Measurements from ENCODE around the gene ALPL. TPM values are rescaled to one million over a fixed set of nuclear protein-coding genes. Genes with fewer than 3 reads are reported as not detected.

ALPL gene
- total and polyA plus RNA-seq, 9 of the 15 experiments (the other 6 are each of a cell fraction or from before 2014, with no cell fraction given): 0.04 to 0.38 (median 0.18) TPM; not detected in 4

DNA sequence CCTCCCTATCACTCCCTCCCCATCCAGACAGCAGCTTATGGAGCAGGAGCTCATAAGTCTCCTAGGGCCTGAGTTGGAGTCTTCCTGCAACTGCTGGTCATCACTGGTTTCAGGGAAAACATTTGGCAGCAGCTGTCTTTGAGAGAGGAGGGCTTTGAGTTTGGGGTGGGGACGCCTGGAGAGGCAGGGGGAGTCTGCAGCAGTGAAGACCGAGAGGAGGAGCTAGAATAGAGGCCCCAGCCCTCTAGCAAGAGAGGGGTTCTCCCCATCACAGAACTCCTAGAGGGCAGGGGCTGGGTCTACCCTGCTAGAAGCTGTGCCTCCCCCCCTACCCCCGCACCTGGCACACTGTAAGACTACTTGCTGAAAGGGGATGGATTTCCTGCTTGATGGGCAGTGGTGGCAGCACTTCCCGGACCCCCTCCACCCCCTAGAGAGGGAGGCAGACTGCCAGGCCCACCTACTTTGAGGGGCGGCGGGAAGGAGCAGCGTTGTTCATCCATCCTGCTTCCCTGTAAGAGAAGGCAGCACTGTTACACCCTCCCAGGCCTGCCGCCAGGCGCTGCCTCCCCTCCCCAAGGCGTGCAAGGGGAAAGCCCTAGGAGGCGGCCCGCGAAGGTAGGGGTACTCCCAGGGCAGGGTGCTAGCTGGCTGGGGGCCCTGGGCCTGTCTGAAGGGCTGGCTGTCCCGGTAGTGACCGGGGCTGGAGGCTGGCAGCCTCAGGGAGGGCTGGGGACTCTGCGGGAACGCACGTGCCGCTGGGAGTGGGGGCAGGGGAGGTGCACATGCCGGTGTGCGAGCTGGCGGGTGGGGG, 109.5 kb downstream of the ALPL start (continued):
- TF ChIP-seq, protein P1, sequence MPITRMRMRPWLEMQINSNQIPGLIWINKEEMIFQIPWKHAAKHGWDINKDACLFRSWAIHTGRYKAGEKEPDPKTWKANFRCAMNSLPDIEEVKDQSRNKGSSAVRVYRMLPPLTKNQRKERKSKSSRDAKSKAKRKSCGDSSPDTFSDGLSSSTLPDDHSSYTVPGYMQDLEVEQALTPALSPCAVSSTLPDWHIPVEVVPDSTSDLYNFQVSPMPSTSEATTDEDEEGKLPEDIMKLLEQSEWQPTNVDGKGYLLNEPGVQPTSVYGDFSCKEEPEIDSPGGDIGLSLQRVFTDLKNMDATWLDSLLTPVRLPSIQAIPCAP (CRISPR knock-in tag; IDR thresholded peaks at IDR 0.05; ENCODE audit: borderline replicate concordance): no peak
- TF ChIP-seq POLR2B (IDR thresholded peaks at IDR 0.05; ENCODE audit: low read depth, partially characterized antibody) (no peak), NR2C1 (IDR thresholded peaks at IDR 0.05) (no peak), NR2C1 (tag; IDR thresholded peaks at IDR 0.05) (no peak), GABPB1 (CRISPR knock-in tag; IDR thresholded peaks at IDR 0.05) (peak; percentile 11; the same call in 1 of the 2 replicates), POLR2H (tag; IDR thresholded peaks at IDR 0.05; ENCODE audit: low read depth) (no peak), SAFB2 (IDR thresholded peaks at IDR 0.05; ENCODE audit: borderline replicate concordance, low read depth, low read length, severe bottlenecking) (no peak), HNRNPL (IDR thresholded peaks at IDR 0.05; ENCODE audit: low read depth, low read length) (no peak), FOXA1 (IDR thresholded peaks at IDR 0.05; ENCODE audit: borderline replicate concordance) (no peak), MAFF (IDR thresholded peaks at IDR 0.05; ENCODE audit: low read length) (no peak)
- TF ChIP-seq, protein P2, sequence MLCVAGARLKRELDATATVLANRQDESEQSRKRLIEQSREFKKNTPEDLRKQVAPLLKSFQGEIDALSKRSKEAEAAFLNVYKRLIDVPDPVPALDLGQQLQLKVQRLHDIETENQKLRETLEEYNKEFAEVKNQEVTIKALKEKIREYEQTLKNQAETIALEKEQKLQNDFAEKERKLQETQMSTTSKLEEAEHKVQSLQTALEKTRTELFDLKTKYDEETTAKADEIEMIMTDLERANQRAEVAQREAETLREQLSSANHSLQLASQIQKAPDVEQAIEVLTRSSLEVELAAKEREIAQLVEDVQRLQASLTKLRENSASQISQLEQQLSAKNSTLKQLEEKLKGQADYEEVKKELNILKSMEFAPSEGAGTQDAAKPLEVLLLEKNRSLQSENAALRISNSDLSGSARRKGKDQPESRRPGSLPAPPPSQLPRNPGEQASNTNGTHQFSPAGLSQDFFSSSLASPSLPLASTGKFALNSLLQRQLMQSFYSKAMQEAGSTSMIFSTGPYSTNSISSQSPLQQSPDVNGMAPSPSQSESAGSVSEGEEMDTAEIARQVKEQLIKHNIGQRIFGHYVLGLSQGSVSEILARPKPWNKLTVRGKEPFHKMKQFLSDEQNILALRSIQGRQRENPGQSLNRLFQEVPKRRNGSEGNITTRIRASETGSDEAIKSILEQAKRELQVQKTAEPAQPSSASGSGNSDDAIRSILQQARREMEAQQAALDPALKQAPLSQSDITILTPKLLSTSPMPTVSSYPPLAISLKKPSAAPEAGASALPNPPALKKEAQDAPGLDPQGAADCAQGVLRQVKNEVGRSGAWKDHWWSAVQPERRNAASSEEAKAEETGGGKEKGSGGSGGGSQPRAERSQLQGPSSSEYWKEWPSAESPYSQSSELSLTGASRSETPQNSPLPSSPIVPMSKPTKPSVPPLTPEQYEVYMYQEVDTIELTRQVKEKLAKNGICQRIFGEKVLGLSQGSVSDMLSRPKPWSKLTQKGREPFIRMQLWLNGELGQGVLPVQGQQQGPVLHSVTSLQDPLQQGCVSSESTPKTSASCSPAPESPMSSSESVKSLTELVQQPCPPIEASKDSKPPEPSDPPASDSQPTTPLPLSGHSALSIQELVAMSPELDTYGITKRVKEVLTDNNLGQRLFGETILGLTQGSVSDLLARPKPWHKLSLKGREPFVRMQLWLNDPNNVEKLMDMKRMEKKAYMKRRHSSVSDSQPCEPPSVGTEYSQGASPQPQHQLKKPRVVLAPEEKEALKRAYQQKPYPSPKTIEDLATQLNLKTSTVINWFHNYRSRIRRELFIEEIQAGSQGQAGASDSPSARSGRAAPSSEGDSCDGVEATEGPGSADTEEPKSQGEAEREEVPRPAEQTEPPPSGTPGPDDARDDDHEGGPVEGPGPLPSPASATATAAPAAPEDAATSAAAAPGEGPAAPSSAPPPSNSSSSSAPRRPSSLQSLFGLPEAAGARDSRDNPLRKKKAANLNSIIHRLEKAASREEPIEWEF (CRISPR knock-in tag; IDR thresholded peaks at IDR 0.05): no peak
- TF ChIP-seq, protein P3, sequence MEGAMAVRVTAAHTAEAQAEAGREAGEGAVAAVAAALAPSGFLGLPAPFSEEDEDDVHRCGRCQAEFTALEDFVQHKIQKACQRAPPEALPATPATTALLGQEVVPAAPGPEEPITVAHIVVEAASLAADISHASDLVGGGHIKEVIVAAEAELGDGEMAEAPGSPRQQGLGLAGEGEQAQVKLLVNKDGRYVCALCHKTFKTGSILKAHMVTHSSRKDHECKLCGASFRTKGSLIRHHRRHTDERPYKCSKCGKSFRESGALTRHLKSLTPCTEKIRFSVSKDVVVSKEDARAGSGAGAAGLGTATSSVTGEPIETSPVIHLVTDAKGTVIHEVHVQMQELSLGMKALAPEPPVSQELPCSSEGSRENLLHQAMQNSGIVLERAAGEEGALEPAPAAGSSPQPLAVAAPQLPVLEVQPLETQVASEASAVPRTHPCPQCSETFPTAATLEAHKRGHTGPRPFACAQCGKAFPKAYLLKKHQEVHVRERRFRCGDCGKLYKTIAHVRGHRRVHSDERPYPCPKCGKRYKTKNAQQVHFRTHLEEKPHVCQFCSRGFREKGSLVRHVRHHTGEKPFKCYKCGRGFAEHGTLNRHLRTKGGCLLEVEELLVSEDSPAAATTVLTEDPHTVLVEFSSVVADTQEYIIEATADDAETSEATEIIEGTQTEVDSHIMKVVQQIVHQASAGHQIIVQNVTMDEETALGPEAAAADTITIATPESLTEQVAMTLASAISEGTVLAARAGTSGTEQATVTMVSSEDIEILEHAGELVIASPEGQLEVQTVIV (CRISPR knock-in tag; IDR thresholded peaks at IDR 0.05; ENCODE audit: borderline replicate concordance): no peak
- TF ChIP-seq, protein P4, sequence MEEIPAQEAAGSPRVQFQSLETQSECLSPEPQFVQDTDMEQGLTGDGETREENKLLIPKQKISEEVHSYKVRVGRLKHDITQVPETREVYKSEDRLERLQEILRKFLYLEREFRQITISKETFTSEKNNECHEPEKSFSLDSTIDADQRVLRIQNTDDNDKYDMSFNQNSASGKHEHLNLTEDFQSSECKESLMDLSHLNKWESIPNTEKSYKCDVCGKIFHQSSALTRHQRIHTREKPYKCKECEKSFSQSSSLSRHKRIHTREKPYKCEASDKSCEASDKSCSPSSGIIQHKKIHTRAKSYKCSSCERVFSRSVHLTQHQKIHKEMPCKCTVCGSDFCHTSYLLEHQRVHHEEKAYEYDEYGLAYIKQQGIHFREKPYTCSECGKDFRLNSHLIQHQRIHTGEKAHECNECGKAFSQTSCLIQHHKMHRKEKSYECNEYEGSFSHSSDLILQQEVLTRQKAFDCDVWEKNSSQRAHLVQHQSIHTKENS (CRISPR knock-in tag; IDR thresholded peaks at IDR 0.05): no peak
